ENCODE data around the gene CHD9. TPM values are rescaled to one million over a fixed set of nuclear protein-coding genes. Genes with fewer than 3 reads are reported as not detected.

CHD9 gene
- total and polyA plus RNA-seq, 4 donors, result 6.2 to 46.6 (median 32.5) TPM

- H3K36me3 ChIP-seq (ENCODE audit: control insufficient read depth in 4 of 4, insufficient read depth in 3 of 4, low read depth in 1 of 4, low read length in 3 of 4), result no peaks in the 10 kb centered on the region
- WGBS, result 98% methylated on average over 2 of the region's 2 CpGs
- no peak overlapping the region for H3K27ac ChIP-seq (ENCODE audit: low read depth in 1 of 2, low read length in 2 of 2)
- H3K4me1 ChIP-seq (ENCODE audit: control insufficient read depth in 4 of 4, insufficient read depth in 4 of 4, low read length in 3 of 4), result peaks cover 0 to 8% (median 3%) of the 10 kb centered on the region in 4 donors
- H3K9me3 ChIP-seq (ENCODE audit: control insufficient read depth in 4 of 4, low read length in 3 of 4), result no peaks in the 10 kb centered on the region
- TF ChIP-seq FOXA1 (IDR thresholded peaks at IDR 0.05) (no peak), YY1 (IDR thresholded peaks at IDR 0.05) (no peak), NR2F2 (IDR thresholded peaks at IDR 0.05) (no peak), GABPA (IDR thresholded peaks at IDR 0.05 in 1 of 2, conservative IDR thresholded peaks at IDR 0.05 in 1 of 2) (no peak), RXRA (IDR thresholded peaks at IDR 0.05) (no peak), FOXA2 (IDR thresholded peaks at IDR 0.05) (no peak), JUND (IDR thresholded peaks at IDR 0.05) (no peak), RAD21 (IDR thresholded peaks at IDR 0.05) (no peak), SP1 (IDR thresholded peaks at IDR 0.05) (no peak), HNF4A (conservative IDR thresholded peaks at IDR 0.05) (no peak), ZBTB33 (IDR thresholded peaks at IDR 0.05) (no peak), TAF1 (conservative IDR thresholded peaks at IDR 0.05) (no peak), HNF4G (IDR thresholded peaks at IDR 0.05) (no peak)
- TF ChIP-seq, protein P1, sequence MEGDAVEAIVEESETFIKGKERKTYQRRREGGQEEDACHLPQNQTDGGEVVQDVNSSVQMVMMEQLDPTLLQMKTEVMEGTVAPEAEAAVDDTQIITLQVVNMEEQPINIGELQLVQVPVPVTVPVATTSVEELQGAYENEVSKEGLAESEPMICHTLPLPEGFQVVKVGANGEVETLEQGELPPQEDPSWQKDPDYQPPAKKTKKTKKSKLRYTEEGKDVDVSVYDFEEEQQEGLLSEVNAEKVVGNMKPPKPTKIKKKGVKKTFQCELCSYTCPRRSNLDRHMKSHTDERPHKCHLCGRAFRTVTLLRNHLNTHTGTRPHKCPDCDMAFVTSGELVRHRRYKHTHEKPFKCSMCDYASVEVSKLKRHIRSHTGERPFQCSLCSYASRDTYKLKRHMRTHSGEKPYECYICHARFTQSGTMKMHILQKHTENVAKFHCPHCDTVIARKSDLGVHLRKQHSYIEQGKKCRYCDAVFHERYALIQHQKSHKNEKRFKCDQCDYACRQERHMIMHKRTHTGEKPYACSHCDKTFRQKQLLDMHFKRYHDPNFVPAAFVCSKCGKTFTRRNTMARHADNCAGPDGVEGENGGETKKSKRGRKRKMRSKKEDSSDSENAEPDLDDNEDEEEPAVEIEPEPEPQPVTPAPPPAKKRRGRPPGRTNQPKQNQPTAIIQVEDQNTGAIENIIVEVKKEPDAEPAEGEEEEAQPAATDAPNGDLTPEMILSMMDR (IDR thresholded peaks at IDR 0.05; ENCODE audit: low read depth, low read length, missing input control), result no peak
- TF ChIP-seq, protein P2, sequence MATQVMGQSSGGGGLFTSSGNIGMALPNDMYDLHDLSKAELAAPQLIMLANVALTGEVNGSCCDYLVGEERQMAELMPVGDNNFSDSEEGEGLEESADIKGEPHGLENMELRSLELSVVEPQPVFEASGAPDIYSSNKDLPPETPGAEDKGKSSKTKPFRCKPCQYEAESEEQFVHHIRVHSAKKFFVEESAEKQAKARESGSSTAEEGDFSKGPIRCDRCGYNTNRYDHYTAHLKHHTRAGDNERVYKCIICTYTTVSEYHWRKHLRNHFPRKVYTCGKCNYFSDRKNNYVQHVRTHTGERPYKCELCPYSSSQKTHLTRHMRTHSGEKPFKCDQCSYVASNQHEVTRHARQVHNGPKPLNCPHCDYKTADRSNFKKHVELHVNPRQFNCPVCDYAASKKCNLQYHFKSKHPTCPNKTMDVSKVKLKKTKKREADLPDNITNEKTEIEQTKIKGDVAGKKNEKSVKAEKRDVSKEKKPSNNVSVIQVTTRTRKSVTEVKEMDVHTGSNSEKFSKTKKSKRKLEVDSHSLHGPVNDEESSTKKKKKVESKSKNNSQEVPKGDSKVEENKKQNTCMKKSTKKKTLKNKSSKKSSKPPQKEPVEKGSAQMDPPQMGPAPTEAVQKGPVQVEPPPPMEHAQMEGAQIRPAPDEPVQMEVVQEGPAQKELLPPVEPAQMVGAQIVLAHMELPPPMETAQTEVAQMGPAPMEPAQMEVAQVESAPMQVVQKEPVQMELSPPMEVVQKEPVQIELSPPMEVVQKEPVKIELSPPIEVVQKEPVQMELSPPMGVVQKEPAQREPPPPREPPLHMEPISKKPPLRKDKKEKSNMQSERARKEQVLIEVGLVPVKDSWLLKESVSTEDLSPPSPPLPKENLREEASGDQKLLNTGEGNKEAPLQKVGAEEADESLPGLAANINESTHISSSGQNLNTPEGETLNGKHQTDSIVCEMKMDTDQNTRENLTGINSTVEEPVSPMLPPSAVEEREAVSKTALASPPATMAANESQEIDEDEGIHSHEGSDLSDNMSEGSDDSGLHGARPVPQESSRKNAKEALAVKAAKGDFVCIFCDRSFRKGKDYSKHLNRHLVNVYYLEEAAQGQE (IDR thresholded peaks at IDR 0.05), result no peak
- TF ChIP-seq, protein P3, sequence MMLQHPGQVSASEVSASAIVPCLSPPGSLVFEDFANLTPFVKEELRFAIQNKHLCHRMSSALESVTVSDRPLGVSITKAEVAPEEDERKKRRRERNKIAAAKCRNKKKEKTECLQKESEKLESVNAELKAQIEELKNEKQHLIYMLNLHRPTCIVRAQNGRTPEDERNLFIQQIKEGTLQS (IDR thresholded peaks at IDR 0.05), result no peak
- no peak overlapping the region for H3K9ac ChIP-seq (ENCODE audit: low read depth in 1 of 2, low read length in 2 of 2)
- H3K4me3 ChIP-seq (ENCODE audit: low read depth in 1 of 3, low read length in 3 of 3), result no peak overlapping the region
- DNase-seq (ENCODE audit: low spot score), result no peak
- no peaks in the 10 kb centered on the region for H3K27me3 ChIP-seq (ENCODE audit: control insufficient read depth in 4 of 4, insufficient read depth in 4 of 4, low read length in 3 of 4)
These were observed 80.5 kb downstream of the CHD9 start for GRCh38 chr16:53135329-53135728.

Measured in liver (tissue), 9 donors.